Fibroblast of lung (primary cell): Measurements from ENCODE around the gene CRTAC1. TPM values are rescaled to one million over a fixed set of nuclear protein-coding genes. Genes with fewer than 3 reads are reported as not detected.
A peak's percentile ranks its signal among the peaks of the same experiment; 100 is the strongest.

Experiments used
- DNase-seq, 2 donors: peaks; one replicate each; pipeline versions ENCODE4 v3.0.0 to v3.0.0-alpha.2; 2010; ENCODE audit warnings: low read depth in 2 of 2
- H2AFZ ChIP-seq: 2 replicates; pipeline ENCODE4 v1.5.1; 2012; ENCODE audit warnings: low read length, control low read depth, inconsistent platforms
- H3K27ac ChIP-seq: 2 replicates; pipeline ENCODE4 v1.5.1; 2011; ENCODE audit warnings: low read length, control low read depth; ENCODE audit not compliant: insufficient read depth
- H3K27me3 ChIP-seq: 2 replicates; pipeline ENCODE4 v1.5.1; 2011; ENCODE audit warnings: mild to moderate bottlenecking, low read length; ENCODE audit not compliant: control insufficient read depth, insufficient read depth
- H3K36me3 ChIP-seq: 2 replicates; pipeline ENCODE4 v1.5.1; 2011; ENCODE audit warnings: low read length; ENCODE audit not compliant: control insufficient read depth, insufficient read depth
- H3K4me1 ChIP-seq: 2 replicates; pipeline ENCODE4 v1.5.1; 2011; ENCODE audit warnings: low read length; ENCODE audit not compliant: control insufficient read depth, insufficient read depth; ENCODE audit errors: extremely low read depth
- H3K4me2 ChIP-seq: 2 replicates; pipeline ENCODE4 v1.5.1; 2011; ENCODE audit warnings: low read length, control low read depth; ENCODE audit not compliant: insufficient read depth; ENCODE audit errors: extremely low read depth
- H3K4me3 ChIP-seq, 4 experiments: fragments of 200-600 bp in 1 of 4; sonication (generic) in 1 of 4; replicated peaks in 1 of 4; 2 replicates each; pipeline ENCODE4 v1.5.1; 2011 to 2016; ENCODE audit warnings: low read length in 4 of 4, low read depth in 3 of 4, mild to moderate bottlenecking in 3 of 4, control low read depth in 2 of 4, inconsistent platforms in 1 of 4, mixed read lengths in 1 of 4; ENCODE audit not compliant: insufficient read depth in 1 of 4; ENCODE audit errors: control extremely low read depth in 1 of 4
- H3K79me2 ChIP-seq: 2 replicates; pipeline ENCODE4 v1.5.1; 2012; ENCODE audit warnings: mild to moderate bottlenecking, low read length, inconsistent platforms; ENCODE audit not compliant: control insufficient read depth, insufficient read depth
- H3K9ac ChIP-seq: 2 replicates; pipeline ENCODE4 v1.5.1; 2011; ENCODE audit warnings: mild to moderate bottlenecking, low read length, control low read depth; ENCODE audit not compliant: insufficient read depth
- H3K9me3 ChIP-seq: 2 replicates; pipeline ENCODE4 v1.5.1; 2012; ENCODE audit warnings: low read depth, low read length; ENCODE audit not compliant: control insufficient read depth, insufficient read depth
- H4K20me1 ChIP-seq: 2 replicates; pipeline ENCODE4 v1.5.1; 2011; ENCODE audit warnings: low read length; ENCODE audit not compliant: control insufficient read depth, insufficient read depth; ENCODE audit errors: extremely low read depth
- EZH2 ChIP-seq: IDR thresholded peaks from 2 replicates; pipeline ENCODE4 v1.5.1; 2012; ENCODE audit warnings: low read length, control low read depth, mild to moderate bottlenecking; ENCODE audit errors: missing control alignments
- polyA plus RNA-seq, 2 donors: library from polyadenylated mRNA; depleted of rRNA in 1 of 2; stranded (reverse) in 1 of 2; unstranded in 1 of 2; fragments of >200 nt; gene quantifications; 2 replicates each; pipeline ENCODE4 v1.2.1, GENCODE V29; 2011 to 2012; ENCODE audit warnings: missing spikeins in 1 of 2
- total RNA-seq: library from RNA; depleted of rRNA; stranded (reverse); fragments of >200 nt; gene quantifications from 2 replicates; pipeline ENCODE4 v1.2.1, GENCODE V29; 2014
- TF ChIP-seq, protein P1 (sequence below), 2 donors: IDR thresholded peaks in 1 of 2; conservative IDR thresholded peaks in 1 of 2; 1 replicate in 1 of 2; 2 replicates in 1 of 2; pipeline ENCODE4 v1.5.1; 2011 to 2012; ENCODE audit warnings: low read length in 2 of 2, control low read depth in 1 of 2, inconsistent platforms in 1 of 2, low read depth in 1 of 2, mild to moderate bottlenecking in 1 of 2

CRTAC1 gene
- total and polyA plus RNA-seq, 2 donors (not counting 1 experiment from before 2014, with no cell fraction given), result not detected

DNA sequence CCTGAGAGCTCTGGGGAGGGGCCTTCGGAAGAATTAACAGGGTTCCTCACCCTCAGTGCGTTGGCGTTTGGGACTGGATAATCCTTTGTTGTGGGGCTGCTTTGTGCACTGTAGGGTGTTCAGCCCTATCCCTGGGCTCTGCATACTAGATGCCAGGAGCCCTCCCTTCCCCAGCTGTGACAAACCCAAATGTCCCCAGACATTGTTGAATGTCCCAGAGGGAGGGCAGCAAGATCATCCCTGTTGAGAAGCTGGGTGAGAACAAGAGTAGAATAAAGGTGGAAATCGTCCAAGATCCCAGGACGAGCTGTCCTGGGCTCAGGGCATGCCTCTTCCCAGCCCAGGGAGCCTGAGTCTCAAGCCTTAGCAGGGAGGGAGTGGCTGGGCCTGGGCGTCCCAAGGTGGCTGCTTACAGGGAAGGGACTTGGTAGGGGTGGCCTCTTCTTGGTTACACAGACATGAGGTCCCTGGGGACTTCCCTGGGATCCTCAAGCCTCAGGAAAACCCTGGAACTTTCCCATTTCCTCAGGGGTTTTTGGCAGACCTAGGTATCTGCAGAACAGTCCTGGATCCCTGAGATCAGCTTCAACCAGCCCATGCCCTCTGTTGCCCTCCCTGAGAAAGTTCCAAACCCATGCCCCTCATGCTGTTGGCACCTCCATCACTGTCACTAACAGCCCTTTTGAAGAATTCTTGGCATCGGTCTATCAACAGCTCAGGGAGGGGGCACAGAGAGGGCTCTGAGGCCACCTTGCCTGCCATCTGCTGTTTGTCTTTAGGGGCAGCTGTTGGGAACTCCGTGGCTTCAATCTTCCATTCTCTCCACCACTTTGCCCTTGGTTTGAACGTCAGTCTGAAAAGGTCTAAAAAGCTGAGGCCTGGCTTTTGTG, 127.0 kb downstream of the CRTAC1 start:
- no peaks in the 10 kb centered on the region for H3K36me3 ChIP-seq
- H3K79me2 ChIP-seq, result no peaks in the 10 kb centered on the region
- H3K4me3 ChIP-seq, result no peak overlapping the region
- H3K27me3 ChIP-seq, result no peaks in the 10 kb centered on the region
- H3K4me1 ChIP-seq, result no peaks in the 10 kb centered on the region
- H3K9me3 ChIP-seq, result no peaks in the 10 kb centered on the region
- no peak overlapping the region for H2AFZ ChIP-seq
- H3K27ac ChIP-seq, result no peak overlapping the region
- no peak overlapping the region for H3K4me2 ChIP-seq
- DNase-seq, result no peak
- H3K9ac ChIP-seq, result no peak overlapping the region
- no peaks in the 10 kb centered on the region for H4K20me1 ChIP-seq
- TF ChIP-seq, protein P1, sequence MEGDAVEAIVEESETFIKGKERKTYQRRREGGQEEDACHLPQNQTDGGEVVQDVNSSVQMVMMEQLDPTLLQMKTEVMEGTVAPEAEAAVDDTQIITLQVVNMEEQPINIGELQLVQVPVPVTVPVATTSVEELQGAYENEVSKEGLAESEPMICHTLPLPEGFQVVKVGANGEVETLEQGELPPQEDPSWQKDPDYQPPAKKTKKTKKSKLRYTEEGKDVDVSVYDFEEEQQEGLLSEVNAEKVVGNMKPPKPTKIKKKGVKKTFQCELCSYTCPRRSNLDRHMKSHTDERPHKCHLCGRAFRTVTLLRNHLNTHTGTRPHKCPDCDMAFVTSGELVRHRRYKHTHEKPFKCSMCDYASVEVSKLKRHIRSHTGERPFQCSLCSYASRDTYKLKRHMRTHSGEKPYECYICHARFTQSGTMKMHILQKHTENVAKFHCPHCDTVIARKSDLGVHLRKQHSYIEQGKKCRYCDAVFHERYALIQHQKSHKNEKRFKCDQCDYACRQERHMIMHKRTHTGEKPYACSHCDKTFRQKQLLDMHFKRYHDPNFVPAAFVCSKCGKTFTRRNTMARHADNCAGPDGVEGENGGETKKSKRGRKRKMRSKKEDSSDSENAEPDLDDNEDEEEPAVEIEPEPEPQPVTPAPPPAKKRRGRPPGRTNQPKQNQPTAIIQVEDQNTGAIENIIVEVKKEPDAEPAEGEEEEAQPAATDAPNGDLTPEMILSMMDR (conservative IDR thresholded peaks at IDR 0.05 in 1 of 2, IDR thresholded peaks at IDR 0.05 in 1 of 2; ENCODE audit: low read depth in 1 of 2, low read length in 2 of 2), result no peak
- TF ChIP-seq EZH2, result no peak

DNA sequence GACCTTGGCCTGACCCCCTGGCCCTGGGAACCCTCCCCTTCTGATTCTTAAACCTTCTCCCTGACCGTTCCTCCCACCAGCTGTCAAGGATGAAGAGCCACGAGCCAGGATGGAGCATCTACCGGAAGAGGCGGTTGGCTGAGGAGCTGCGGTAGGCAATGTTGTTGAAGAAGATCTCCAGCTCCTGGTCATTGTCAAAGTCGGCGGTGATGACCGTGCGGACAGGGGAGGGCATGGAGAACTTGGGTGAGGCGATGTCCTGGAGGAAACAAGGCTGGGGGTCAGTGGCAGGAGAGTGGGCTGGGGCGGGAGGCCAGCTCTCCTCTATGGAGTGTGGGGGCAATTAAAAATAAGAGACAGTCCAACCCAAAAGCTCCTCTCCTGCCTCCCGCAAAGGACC, 129.0 kb downstream of the CRTAC1 start:
- no peaks in the 10 kb centered on the region for H3K36me3 ChIP-seq
- TF ChIP-seq, protein P1 (conservative IDR thresholded peaks at IDR 0.05 in 1 of 2, IDR thresholded peaks at IDR 0.05 in 1 of 2; ENCODE audit: low read depth in 1 of 2, low read length in 2 of 2), result no peak
- TF ChIP-seq EZH2, result no peak
- H3K27ac ChIP-seq, result no peak overlapping the region
- no peak overlapping the region for H3K9ac ChIP-seq
- no peak for DNase-seq
- no peaks in the 10 kb centered on the region for H3K27me3 ChIP-seq
- H3K79me2 ChIP-seq, result no peaks in the 10 kb centered on the region
- no peak overlapping the region for H3K4me2 ChIP-seq
- no peaks in the 10 kb centered on the region for H4K20me1 ChIP-seq
- no peaks in the 10 kb centered on the region for H3K9me3 ChIP-seq
- H3K4me1 ChIP-seq, result no peaks in the 10 kb centered on the region
- H3K4me3 ChIP-seq, result no peak overlapping the region
- no peak overlapping the region for H2AFZ ChIP-seq

DNA sequence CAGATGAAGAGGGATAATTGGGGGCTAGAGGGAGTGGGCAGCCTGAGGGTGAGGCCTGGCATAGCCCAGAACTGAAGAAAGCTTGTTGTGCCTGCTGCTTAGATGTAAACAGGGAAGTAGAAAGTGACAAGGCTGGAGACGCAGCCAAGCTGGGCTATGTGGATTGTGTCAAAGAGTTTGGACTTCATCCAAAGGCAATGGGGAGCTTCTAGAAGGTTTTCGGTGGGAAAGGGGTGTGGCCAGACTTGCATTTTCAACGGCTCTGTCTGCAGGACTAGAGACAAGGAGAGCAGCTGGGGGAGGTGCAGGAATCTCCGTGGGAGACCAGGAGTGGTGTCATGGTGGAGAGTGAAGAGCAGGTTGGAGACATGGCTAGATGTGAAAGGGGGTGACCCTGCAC, 132.0 kb downstream of the CRTAC1 start:
- Histone ChIP-seq H3K79me2 (no peaks in the 10 kb centered on the region), H3K36me3 (no peaks in the 10 kb centered on the region)

More for the DNA sequence above, 132.0 kb downstream of the CRTAC1 start:
- Histone ChIP-seq H4K20me1 (no peaks in the 10 kb centered on the region), H3K4me2 (no peak overlapping the region), H3K9me3 (no peaks in the 10 kb centered on the region), H3K9ac (no peak overlapping the region), H3K4me1 (no peaks in the 10 kb centered on the region), H3K4me3 (no peak overlapping the region), H2AFZ (no peak overlapping the region), H3K27ac (no peak overlapping the region), H3K27me3 (no peaks in the 10 kb centered on the region)
- peak in 1 of 2 donors; percentile 4 for DNase-seq
- TF ChIP-seq EZH2, result no peak
- TF ChIP-seq, protein P1 (conservative IDR thresholded peaks at IDR 0.05 in 1 of 2, IDR thresholded peaks at IDR 0.05 in 1 of 2; ENCODE audit: low read depth in 1 of 2, low read length in 2 of 2), result no peak
